ENCODE results near the gene CRTAC1.

Gene CRTAC1

GRCh38 chr10:97891497-97892167 is 138.8 kb downstream of the CRTAC1 start:
- DNase-seq, result no peak

DNA sequence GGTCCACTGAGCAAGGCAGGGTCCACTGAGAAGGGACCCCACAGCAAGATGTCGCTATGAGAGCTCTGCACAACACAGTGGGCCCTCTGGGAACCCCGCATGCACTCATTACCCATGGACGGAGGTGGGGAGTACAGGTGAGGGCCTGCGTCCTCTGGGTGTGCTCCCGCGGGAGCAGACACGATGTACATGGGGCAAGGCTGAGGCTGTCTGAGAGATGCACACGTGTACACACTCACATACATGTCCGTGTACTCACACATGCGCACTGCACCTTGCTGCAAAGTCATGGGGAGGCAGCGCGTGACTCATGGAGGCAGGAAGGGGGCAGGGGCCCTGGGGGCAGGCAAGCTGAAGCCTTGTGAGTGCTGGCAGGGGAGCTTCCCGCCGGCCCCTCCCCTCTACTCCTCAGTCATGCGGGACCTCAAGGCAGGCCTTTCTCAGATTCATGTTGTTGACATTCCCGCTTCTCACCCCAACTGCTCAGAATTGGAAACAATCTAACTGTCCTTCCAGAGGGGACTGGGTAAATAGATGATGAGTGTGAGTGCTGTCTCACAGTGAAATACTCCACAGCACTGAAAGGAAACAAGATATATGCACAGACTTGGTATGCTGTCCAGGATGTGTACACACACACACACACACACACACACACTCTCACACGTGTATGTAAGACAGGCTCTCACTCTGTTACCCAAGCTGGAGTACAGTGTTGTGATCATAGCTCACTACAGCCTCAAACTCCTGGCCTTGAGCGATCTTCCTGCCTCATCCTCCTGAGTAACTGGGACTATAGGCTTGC is 140.8 kb downstream of the CRTAC1 start:
- no peak for DNase-seq

DNA sequence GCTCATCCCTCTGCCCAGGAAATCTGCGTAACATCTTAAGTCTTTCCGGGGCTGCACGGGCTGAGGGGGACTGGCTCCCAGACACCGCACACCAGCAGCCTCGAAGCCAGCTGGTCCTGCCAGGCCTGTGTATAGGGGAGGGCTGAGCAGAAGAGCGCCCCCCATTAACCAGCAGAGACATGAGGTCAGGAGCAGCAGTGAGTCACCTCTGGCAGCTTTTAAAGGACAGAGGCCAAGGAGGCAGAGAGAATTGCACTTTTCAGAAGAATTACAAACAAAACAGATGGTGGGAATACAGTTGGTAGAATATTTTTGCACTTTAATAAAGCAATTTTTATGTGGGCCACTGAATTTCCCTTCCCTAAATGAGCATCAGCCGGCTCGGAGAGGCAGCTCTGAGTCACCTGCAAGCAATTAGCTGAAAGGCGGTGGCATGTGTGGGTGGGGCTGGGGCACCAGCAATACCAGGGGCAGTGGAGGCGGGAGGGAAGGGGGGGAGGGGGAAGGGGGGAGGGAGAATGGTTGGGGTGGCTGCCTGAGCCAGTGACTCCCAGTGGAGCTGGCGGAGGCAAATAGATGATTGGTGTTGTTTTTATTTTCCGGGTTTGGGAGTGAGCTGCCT is 141.7 kb downstream of the CRTAC1 start:
- no peak for DNase-seq

- DNase-seq, result no peak
These were observed 142.3 kb downstream of the CRTAC1 start for GRCh38 chr10:97888134-97888533.

- no peak for DNase-seq
These were observed 143.0 kb downstream of the CRTAC1 start for GRCh38 chr10:97887399-97887798.

DNA sequence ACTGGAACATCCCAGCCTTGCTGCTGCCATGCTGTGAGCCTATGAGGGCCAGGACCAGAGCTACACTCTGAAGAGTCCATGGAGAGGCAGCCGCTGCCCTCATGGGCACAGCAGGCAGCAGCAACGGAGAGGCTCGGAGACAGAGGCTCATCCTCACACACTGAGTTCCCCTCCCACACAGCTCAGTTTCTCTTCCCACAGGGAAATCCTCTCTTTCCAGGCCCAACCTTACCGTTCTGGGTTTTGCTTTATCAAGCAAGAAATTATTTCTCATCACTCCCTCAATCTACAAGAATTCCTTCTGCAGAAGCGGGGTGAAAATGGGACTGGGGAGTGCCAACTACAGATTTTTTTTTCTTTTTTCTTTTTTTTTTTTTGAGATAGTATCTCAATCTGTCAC is 144.1 kb downstream of the CRTAC1 start:
- DNase-seq, result no peak

GRCh38 chr10:97883092-97883485 is 147.3 kb downstream of the CRTAC1 start:
- DNase-seq, result no peak

DNA sequence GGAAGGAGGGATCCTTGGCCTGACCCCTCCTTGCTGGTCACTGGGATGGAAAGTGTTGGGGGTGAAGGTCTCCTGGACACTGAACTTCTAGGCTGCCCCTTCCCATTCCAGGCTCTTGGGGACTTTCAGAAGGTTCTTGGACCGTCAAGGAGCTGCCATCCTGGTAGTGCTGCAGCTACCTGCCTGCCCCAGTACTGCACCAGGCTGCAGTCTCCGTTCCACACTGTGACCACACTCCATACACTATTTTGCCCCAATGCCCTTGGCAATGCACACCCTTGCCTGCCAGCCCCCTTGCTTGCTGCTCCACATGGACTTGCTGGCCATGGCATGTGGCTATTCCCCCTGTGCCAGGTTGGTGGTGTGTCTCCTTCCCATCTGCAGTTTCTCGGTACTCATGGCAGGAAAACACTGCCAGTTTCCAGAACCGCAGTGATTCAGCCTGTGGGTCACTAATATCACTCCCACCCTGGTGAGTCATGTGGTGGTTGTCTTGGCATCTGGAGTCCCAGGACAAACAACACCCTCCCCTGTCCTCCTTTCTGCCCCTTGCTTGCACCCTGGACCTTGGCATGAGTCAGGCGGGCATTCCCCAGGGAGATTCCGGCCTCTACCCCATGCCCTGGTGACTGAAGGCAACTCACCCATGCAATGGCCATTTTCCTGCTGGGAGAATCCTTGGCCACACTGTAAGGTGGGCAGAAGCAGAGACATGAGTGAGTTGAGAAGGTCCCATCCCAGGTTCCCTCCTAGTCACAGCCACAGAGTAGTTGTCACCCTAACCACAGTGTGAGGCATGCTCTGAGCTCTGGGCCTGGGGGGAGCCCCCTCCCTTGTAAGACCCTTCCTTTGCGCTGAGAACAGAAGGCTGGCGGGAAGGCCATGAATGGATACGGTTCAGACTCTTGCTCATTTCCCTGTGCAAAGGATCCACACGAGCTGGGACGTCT is 148.0 kb downstream of the CRTAC1 start:
- no peak for DNase-seq

GRCh38 chr10:97880109-97880508 is 150.3 kb downstream of the CRTAC1 start:
- DNase-seq, result no peak

- no peak for DNase-seq
These were observed 151.2 kb downstream of the CRTAC1 start for GRCh38 chr10:97879241-97879640.

GRCh38 chr10:97876402-97876801 is 154.0 kb downstream of the CRTAC1 start:
- DNase-seq, result no peak

DNA sequence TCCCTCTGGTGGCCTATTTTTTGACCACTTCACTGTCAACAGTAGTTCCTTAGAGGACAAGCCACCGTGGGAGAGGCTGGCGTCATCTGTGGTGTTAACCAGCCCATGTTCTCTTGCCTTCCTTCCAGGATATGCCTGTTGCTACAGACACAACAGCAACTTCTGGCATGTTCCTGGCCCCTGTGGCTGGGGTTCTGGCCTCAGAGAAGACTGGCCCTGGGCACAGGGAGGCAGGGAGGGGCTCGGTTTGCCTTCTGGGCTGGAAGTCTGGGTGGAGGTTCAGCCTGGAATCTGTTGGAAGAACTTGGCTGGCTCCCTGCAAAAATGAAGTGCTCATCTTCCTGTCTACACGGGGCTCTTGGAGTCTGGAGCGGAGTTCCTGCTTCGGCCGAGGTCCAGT is 155.0 kb downstream of the CRTAC1 start:
- DNase-seq, result no peak

DNA sequence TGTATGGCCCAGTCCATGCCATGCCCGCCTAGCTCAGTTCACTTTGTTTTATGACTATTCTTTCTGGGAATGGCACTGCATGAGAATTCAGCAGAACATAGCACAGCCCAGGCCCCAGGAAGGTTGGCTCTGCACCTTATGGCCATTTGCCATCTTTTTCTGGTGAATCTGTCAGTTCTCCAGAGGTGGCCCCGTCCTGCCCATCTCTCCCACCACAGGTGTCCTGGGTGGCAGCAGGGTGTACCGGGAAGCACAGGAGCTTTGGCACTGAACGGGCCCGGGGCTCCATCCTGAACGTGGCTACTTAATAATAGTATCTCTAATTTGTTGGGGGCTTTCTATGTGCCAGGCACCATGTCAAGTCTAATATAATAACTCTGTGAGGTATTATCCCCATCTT is 156.1 kb downstream of the CRTAC1 start:
- DNase-seq, result no peak

- DNase-seq, result no peak
These were observed 156.9 kb downstream of the CRTAC1 start for GRCh38 chr10:97873569-97873968.

GRCh38 chr10:97870990-97871389 is 159.4 kb downstream of the CRTAC1 start:
- no peak for DNase-seq

GRCh38 chr10:97869091-97870042 is 161.1 kb downstream of the CRTAC1 start:
- peak; percentile 47 to 65 (median 60) for DNase-seq

DNA sequence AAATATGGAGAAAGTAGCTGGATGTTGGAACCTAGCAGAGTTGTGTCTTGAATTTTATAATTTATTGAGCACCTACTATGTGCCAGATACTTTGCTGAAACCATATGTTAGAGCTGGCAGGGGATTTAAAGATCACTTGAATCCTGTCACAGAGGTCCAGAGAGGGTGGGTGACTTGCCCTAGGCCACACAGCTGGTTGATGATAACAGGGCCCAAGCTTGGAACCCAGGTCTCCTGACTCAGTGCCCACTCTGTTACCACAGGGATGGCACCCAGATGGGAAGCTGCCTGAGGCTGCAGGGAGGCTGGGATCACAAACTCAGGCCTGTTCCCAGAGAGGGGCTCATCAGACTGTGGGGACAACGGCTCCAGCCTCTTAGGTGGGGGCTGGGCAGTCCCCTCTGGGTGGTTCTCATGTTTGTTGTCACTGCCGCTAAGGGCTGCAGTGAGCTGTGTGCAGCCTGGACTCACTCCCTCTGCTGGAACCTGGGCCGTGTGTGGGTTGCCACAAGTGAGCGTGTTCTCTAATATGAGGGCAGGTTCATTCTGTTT is 162.2 kb downstream of the CRTAC1 start:
- no peak for DNase-seq

- DNase-seq, result no peak
These were observed 163.1 kb downstream of the CRTAC1 start for GRCh38 chr10:97867220-97867800.

DNA sequence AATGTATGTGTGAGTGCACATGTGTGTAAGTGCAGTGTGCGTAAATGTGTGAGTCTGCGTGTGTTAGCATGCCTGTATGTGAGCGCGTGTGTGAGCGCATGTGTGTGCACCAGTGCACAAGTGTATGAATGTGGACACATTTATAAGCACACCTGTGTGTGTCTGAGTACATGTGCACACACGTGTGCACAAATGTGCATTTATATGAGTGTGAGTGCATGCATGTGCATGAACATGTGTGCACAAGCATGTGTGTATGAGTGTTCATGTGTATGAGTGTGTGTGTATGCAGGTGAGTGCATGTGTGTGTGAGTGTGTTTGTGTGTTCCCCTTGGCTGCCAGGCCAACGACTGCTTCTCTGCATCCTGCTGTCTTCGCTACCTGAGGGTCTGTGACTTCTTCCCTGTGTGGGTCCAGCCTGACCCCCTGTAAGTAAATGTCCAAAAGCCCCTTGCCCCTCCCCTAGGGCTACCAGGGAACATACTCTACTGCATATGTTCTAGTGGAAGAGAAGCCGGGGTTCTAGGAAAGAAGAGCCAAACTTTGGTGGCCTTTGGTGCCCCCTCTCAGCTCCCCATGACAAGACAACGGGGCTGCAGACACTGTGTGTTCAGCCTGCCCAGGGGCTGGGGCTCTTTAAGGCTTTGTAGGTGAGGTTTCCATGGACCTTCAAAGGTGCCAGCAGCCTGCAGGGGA is 163.7 kb downstream of the CRTAC1 start:
- DNase-seq, result no peak

DNA sequence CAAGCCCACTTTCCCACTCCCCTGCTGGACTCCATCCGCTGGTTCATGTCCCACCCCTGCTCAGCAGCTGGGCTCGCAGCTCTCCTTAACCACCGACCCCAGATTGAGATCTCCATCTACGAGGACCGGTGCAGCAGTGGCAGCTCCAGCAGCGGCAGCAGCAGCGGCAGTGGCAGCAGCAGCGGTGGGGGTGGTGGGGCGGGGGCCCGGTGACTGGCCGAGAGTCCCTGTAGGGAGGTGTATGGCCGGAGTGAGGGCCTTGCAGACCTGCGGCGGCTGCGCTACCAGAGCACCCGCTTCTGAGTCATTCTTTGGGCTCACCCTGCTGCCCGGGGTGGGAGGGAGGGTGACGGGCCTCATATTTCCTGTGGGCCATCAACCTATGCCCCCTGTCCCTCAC is 164.9 kb downstream of the CRTAC1 start:
- no peak for DNase-seq

Measured in activated CD4-positive, CD25-positive, alpha-beta regulatory T cell (primary cell).